ENCODE results near the gene SMG9. TPM values are rescaled to one million over a fixed set of nuclear protein-coding genes. Genes with fewer than 3 reads are reported as not detected.

SMG9 gene
- total and polyA plus RNA-seq, 2 of the 4 experiments (the other 2 are of a cell fraction), result 4.8 to 24.3 TPM

GRCh38 chr19:43694553-43694952 is 60.2 kb downstream of the SMG9 start:
- CTCF ChIA-PET, result no interaction called here
- BruUV-seq (replicated peaks), result no TSS peak
- H3K27ac ChIP-seq (ENCODE audit: insufficient read depth, low read length), result no peak overlapping the region
- 76% methylated on average over 4 of the region's 5 CpGs; no CpG with 5 or more reads in 1 of the 2 experiments for WGBS, 2 experiments (ENCODE audit: extremely low coverage in 2 of 2, insufficient read length in 1 of 2)
- H3K27me3 ChIP-seq (ENCODE audit: control insufficient read depth, insufficient read depth, low read length), result peaks cover 2% of the 10 kb centered on the region; the same call in 1 of the 2 replicates
- H3K79me1 ChIP-seq (ENCODE audit: low read depth in 1 of 2, low read length in 2 of 2), result no peaks in the 10 kb centered on the region
- no peak overlapping the region for H3K23ac ChIP-seq (ENCODE audit: low read depth, low read length)
- no peak overlapping the region for H3K9ac ChIP-seq (ENCODE audit: low read depth, low read length)
- no peak overlapping the region for H3K18ac ChIP-seq (ENCODE audit: low read depth, low read length)
- dilution Hi-C loops (cut with HindIII; ENCODE audit: low sequenced_read_pairs, unreplicated experiment), result no loop called here
- no peaks in the 10 kb centered on the region for H4K20me1 ChIP-seq (ENCODE audit: insufficient read depth, low read length)
- no peak overlapping the region for H2BK120ac ChIP-seq (ENCODE audit: low read depth, low read length)
- H3K4me1 ChIP-seq (ENCODE audit: control insufficient read depth, insufficient read depth, low read length), result no peaks in the 10 kb centered on the region
- H3K56ac ChIP-seq (ENCODE audit: extremely low read depth, insufficient read depth, low read length), result no peak overlapping the region
- TF ChIP-seq NFE2L2 (IDR thresholded peaks at IDR 0.05; ENCODE audit: low read depth, low read length), result no peak
- TF ChIP-seq USF2 (IDR thresholded peaks at IDR 0.05; ENCODE audit: low read depth, low read length), result no peak
- no peak overlapping the region for H2BK5ac ChIP-seq (ENCODE audit: low read depth, low read length, poor library complexity, severe bottlenecking)
- H3K4ac ChIP-seq (ENCODE audit: low read depth, low read length), result no peak overlapping the region
- peaks cover 30% of the 10 kb centered on the region for H3K9me3 ChIP-seq (ENCODE audit: control insufficient read depth, insufficient read depth, low read length)
- H2AK9ac ChIP-seq (replicated peaks; ENCODE audit: low read depth, low read length, poor library complexity), result no peak overlapping the region
- intact Hi-C loops (cut with micrococcal nuclease), result no loop called here
- no peak overlapping the region for H3K14ac ChIP-seq (replicated peaks; ENCODE audit: low read depth, low read length)
- no peaks in the 10 kb centered on the region for H3K36me3 ChIP-seq (ENCODE audit: control insufficient read depth, insufficient read depth, low read length)
- H4K8ac ChIP-seq (ENCODE audit: low read depth in 2 of 2, low read length in 2 of 2), result no peak overlapping the region
- no peak overlapping the region for H4K91ac ChIP-seq (ENCODE audit: insufficient read depth, low read depth, low read length)
- ATAC-seq (ENCODE audit: low read depth) (no peak), DNase-seq (no peak)
- in situ Hi-C loops (cut with MboI; ENCODE audit: low sequenced_read_pairs), result no loop called here
- no peak overlapping the region for H2BK15ac ChIP-seq (ENCODE audit: low read depth, low read length)
- no peaks in the 10 kb centered on the region for H3K9me1 ChIP-seq (ENCODE audit: insufficient read depth, low read length)
- H2AK5ac ChIP-seq (ENCODE audit: low read depth, low read length), result no peak overlapping the region
- H3K4me2 ChIP-seq (ENCODE audit: low read depth, low read length), result no peak overlapping the region
- H4K5ac ChIP-seq (ENCODE audit: low read depth, low read length), result no peak overlapping the region
- POLR2A ChIA-PET (ENCODE audit: unreplicated experiment), result no interaction called here
- no peak overlapping the region for H2AFZ ChIP-seq (replicated peaks; ENCODE audit: low read length, poor library complexity)
- H2BK20ac ChIP-seq (ENCODE audit: low read depth, low read length), result no peak overlapping the region
- no peak overlapping the region for H3K4me3 ChIP-seq (ENCODE audit: insufficient read depth, low read depth, low read length)
